ENCODE data around the gene PPM1H.

The PPM1H gene

GRCh38 chr12:62695696-62696095 lies 239.3 kb downstream of the PPM1H start:
- H3K9ac ChIP-seq (ENCODE audit: low read depth, low read length) = no peak overlapping the region
- no peaks in the 10 kb centered on the region for H3K36me3 ChIP-seq (ENCODE audit: insufficient read depth, low read length)

GRCh38 chr12:62694632-62695031 lies 240.3 kb downstream of the PPM1H start:
- Histone ChIP-seq H3K9ac (ENCODE audit: low read depth, low read length) (no peak overlapping the region), H3K36me3 (ENCODE audit: insufficient read depth, low read length) (no peaks in the 10 kb centered on the region), H3K4me1 (ENCODE audit: insufficient read depth, low read length) (no peaks in the 10 kb centered on the region)

More at GRCh38 chr12:62695696-62696095, 239.3 kb downstream of the PPM1H start:
- Histone ChIP-seq H3K4me1 (ENCODE audit: insufficient read depth, low read length) (no peaks in the 10 kb centered on the region), H3K9me3 (ENCODE audit: control insufficient read depth, insufficient read depth, low read length) (no peaks in the 10 kb centered on the region)

GRCh38 chr12:62694116-62694515 lies 240.8 kb downstream of the PPM1H start:
- no peaks in the 10 kb centered on the region for H3K4me1 ChIP-seq (ENCODE audit: insufficient read depth, low read length)
- no peak overlapping the region for H3K9ac ChIP-seq (ENCODE audit: low read depth, low read length)

More at GRCh38 chr12:62694632-62695031, 240.3 kb downstream of the PPM1H start:
- no peaks in the 10 kb centered on the region for H3K9me3 ChIP-seq (ENCODE audit: control insufficient read depth, insufficient read depth, low read length)

GRCh38 chr12:62693376-62694050 lies 241.4 kb downstream of the PPM1H start:
- H3K4me1 ChIP-seq (ENCODE audit: insufficient read depth, low read length) = no peaks in the 10 kb centered on the region
- no peaks in the 10 kb centered on the region for H3K9me3 ChIP-seq (ENCODE audit: control insufficient read depth, insufficient read depth, low read length)
- no peak overlapping the region for H3K9ac ChIP-seq (ENCODE audit: low read depth, low read length)
- H3K36me3 ChIP-seq (ENCODE audit: insufficient read depth, low read length) = no peaks in the 10 kb centered on the region

More at GRCh38 chr12:62694116-62694515, 240.8 kb downstream of the PPM1H start:
- H3K9me3 ChIP-seq (ENCODE audit: control insufficient read depth, insufficient read depth, low read length) = no peaks in the 10 kb centered on the region
- no peaks in the 10 kb centered on the region for H3K36me3 ChIP-seq (ENCODE audit: insufficient read depth, low read length)

GRCh38 chr12:62692884-62693283 lies 242.1 kb downstream of the PPM1H start:
- H3K9ac ChIP-seq (ENCODE audit: low read depth, low read length) = no peak overlapping the region
- no peaks in the 10 kb centered on the region for H3K36me3 ChIP-seq (ENCODE audit: insufficient read depth, low read length)
- no peaks in the 10 kb centered on the region for H3K4me1 ChIP-seq (ENCODE audit: insufficient read depth, low read length)
- H3K9me3 ChIP-seq (ENCODE audit: control insufficient read depth, insufficient read depth, low read length) = no peaks in the 10 kb centered on the region

GRCh38 chr12:62691309-62691708 lies 243.6 kb downstream of the PPM1H start:
- Histone ChIP-seq H3K36me3 (ENCODE audit: insufficient read depth, low read length) (no peaks in the 10 kb centered on the region), H3K9ac (ENCODE audit: low read depth, low read length) (no peak overlapping the region), H3K4me1 (ENCODE audit: insufficient read depth, low read length) (no peaks in the 10 kb centered on the region), H3K9me3 (ENCODE audit: control insufficient read depth, insufficient read depth, low read length) (no peaks in the 10 kb centered on the region)

- H3K9me3 ChIP-seq (ENCODE audit: control insufficient read depth, insufficient read depth, low read length) = no peaks in the 10 kb centered on the region
- H3K4me1 ChIP-seq (ENCODE audit: insufficient read depth, low read length) = peaks cover 9% of the 10 kb centered on the region
- H3K36me3 ChIP-seq (ENCODE audit: insufficient read depth, low read length) = no peaks in the 10 kb centered on the region
- no peak overlapping the region for H3K9ac ChIP-seq (ENCODE audit: low read depth, low read length)
Observed at GRCh38 chr12:62689042-62689839, 245.7 kb downstream of the PPM1H start.

- Histone ChIP-seq H3K9ac (ENCODE audit: low read depth, low read length) (no peak overlapping the region), H3K36me3 (ENCODE audit: insufficient read depth, low read length) (no peaks in the 10 kb centered on the region), H3K4me1 (ENCODE audit: insufficient read depth, low read length) (peaks cover 16% of the 10 kb centered on the region), H3K9me3 (ENCODE audit: control insufficient read depth, insufficient read depth, low read length) (no peaks in the 10 kb centered on the region)
Observed at GRCh38 chr12:62686938-62687337, 248.0 kb downstream of the PPM1H start.

- no peak overlapping the region for H3K9ac ChIP-seq (ENCODE audit: low read depth, low read length)
Observed at GRCh38 chr12:62684570-62685295, 250.2 kb downstream of the PPM1H start.

GRCh38 chr12:62683776-62684569 lies 251.0 kb downstream of the PPM1H start:
- no peak overlapping the region for H3K9ac ChIP-seq (ENCODE audit: low read depth, low read length)
- no peaks in the 10 kb centered on the region for H3K9me3 ChIP-seq (ENCODE audit: control insufficient read depth, insufficient read depth, low read length)
- H3K36me3 ChIP-seq (ENCODE audit: insufficient read depth, low read length) = no peaks in the 10 kb centered on the region
- peaks cover 16% of the 10 kb centered on the region for H3K4me1 ChIP-seq (ENCODE audit: insufficient read depth, low read length)

More at GRCh38 chr12:62684570-62685295, 250.2 kb downstream of the PPM1H start:
- Histone ChIP-seq H3K4me1 (ENCODE audit: insufficient read depth, low read length) (peaks cover 16% of the 10 kb centered on the region), H3K9me3 (ENCODE audit: control insufficient read depth, insufficient read depth, low read length) (no peaks in the 10 kb centered on the region), H3K36me3 (ENCODE audit: insufficient read depth, low read length) (no peaks in the 10 kb centered on the region)

- Histone ChIP-seq H3K9me3 (ENCODE audit: control insufficient read depth, insufficient read depth, low read length) (peaks cover 12% of the 10 kb centered on the region), H3K36me3 (ENCODE audit: insufficient read depth, low read length) (peaks cover 2% of the 10 kb centered on the region; the same call in 1 of the 2 replicates), H3K9ac (ENCODE audit: low read depth, low read length) (no peak overlapping the region), H3K4me1 (ENCODE audit: insufficient read depth, low read length) (peaks cover 16% of the 10 kb centered on the region)
Observed at GRCh38 chr12:62681306-62681705, 253.6 kb downstream of the PPM1H start.

- Histone ChIP-seq H3K36me3 (ENCODE audit: insufficient read depth, low read length) (peaks cover 2% of the 10 kb centered on the region; the same call in 1 of the 2 replicates), H3K9ac (ENCODE audit: low read depth, low read length) (no peak overlapping the region), H3K4me1 (ENCODE audit: insufficient read depth, low read length) (peaks cover 8% of the 10 kb centered on the region), H3K9me3 (ENCODE audit: control insufficient read depth, insufficient read depth, low read length) (peaks cover 12% of the 10 kb centered on the region)
Observed at GRCh38 chr12:62679608-62680007, 255.3 kb downstream of the PPM1H start.

GRCh38 chr12:62677355-62677754 lies 257.6 kb downstream of the PPM1H start:
- Histone ChIP-seq H3K36me3 (ENCODE audit: insufficient read depth, low read length) (peaks cover 3% of the 10 kb centered on the region; the same call in 1 of the 2 replicates), H3K9ac (ENCODE audit: low read depth, low read length) (no peak overlapping the region), H3K4me1 (ENCODE audit: insufficient read depth, low read length) (no peaks in the 10 kb centered on the region), H3K9me3 (ENCODE audit: control insufficient read depth, insufficient read depth, low read length) (peaks cover 12% of the 10 kb centered on the region)
